Measurements from ENCODE around the gene RNASEH2B.

Gene RNASEH2B

DNA sequence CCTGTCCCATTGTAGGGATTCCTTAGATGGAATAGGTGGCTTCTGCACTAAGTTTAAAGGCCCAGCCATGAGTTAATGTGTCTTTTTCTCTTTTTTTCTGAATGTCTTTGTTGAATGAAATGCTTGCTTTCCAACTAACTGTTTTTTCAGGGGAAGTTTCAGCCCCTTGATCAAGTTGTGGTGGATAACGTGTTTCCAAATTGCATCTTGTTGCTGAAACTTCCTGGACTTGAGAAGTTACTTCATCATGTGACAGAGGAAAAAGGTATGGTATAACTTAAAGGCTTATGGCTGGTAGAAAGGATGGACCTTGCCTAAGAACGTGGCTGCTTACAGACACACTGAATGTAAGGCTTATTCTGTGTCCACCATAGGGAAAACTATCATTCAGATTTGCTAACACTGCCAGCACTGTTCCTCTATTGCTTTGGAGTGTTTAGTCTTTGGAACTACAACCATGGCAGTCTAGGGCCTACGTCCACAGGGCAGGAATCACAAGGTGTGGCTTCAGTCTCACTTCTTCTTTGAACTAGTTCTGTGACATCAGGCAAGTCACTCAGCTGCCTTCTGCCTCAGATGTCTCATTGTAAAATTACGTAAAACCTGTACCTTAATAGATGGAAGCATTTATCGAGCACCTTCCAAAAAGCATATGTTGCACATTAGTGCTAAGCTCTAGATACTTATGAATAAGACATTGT, 25.3 kb downstream of the RNASEH2B start:
- no peak for DNase-seq

- no peak for DNase-seq
Measured at GRCh38 chr13:50936679-50937078, 27.1 kb downstream of the RNASEH2B start.

GRCh38 chr13:50940509-50940908, 30.9 kb downstream of the RNASEH2B start:
- DNase-seq = no peak

DNA sequence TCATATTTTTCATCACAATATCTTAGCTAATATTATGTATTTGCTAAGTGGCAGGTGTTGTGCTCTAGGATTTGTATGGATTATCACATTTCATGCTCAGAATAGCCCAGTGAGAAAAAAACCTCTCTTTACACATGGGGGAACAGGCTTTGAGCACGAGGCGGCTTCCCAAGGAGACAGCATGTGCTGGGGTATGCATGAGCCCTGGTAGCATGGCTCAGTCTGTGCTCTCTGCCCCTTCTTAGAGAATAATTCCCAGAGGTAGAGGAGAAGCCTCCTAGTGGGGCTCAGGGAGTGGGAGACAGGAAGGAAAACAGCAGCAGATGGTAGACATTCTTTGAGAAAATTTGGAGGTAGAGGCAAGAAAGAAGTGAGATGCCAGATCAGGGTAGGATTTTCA, 31.6 kb downstream of the RNASEH2B start:
- DNase-seq = no peak

DNA sequence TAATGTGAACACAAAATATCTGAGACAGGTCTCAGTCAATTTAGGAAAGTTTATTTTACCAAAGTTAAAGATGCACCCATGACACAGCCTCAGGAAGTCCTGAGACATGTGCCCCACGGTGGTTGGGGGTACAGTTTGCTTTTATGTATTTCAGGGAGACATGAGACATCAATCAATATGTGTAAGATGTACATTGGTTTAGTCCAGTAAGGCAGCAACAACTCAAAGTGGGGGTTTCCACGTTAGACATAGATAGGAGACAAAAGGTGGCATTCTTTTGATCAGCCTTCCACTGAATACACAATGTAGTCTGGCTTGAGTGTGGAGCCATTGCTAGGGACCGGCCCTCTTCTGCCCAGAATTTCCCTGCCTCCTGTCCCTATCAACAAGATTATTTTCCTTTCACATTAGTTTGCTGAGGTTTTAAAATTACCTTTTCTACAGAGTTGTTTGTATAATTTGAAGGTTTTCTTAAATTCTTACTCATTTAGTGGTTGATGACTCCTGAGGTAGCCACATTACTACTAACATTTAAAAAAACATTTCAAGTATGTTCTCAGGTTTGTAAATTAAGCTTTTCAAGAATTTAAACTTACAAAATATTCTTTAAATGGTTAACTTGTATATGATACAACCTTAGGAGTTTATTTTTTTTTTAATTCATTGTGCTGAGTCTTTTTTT, 33.2 kb downstream of the RNASEH2B start:
- no peak for DNase-seq

DNA sequence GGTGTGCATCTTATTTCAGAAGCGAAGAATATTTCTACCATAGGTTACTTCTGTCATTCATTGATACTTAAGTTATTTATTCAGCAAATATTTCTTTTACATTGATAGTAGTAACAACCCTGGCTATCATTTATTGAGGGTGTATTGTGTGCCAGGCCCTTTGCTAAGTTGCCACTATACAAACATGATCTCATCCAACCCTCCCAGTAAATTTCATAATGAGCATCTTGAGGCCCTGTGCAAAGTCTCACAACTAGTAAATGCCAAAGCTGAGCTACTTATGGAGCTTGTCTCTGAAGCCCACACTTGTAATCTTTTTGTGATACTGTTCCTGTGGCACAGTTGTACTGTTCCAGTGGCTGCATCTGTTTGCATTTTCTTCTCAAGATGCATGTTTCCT, 36.1 kb downstream of the RNASEH2B start:
- no peak for DNase-seq

DNA sequence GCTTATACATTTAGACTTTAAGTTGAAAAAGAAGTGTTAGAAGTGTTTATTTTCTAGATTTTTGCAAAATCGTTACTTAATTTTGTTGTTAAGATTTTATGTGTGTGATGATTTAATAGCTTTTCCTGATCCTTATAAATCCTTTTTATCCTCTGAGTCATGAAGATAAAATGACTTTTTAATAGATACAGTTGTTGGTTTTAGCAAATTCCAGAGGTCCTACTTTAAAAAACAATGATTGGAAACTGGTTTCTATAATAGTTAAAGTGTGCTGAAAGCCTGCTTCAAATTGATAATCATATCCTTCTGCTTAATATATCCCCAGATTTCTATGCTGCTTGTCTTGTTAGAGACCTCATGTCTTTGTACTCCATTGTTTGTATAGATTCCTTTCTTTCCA, 39.0 kb downstream of the RNASEH2B start:
- DNase-seq = no peak

- DNase-seq = no peak
Measured at GRCh38 chr13:50950849-50951248, 41.3 kb downstream of the RNASEH2B start.

DNA sequence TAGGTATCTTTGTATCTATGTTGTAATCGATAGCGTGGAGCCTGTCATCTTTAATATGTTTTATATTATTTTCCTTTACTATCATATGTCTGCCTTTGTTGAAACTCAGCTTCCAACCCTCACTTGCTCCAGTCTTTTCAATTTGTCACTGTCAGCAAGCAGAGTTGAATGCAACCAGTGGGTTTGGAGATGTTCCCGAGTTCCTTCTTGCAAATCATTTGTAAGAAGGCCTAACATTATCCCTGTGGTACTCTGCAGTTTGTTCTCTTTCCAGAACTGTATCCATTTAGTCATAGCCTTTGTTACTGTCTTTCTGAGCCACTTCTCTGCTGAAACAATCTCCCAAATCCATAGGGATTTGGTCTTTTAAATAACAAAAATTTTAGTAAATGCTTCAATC, 41.8 kb downstream of the RNASEH2B start:
- DNase-seq = no peak

- DNase-seq = peak in 2 of 56 donors; percentile 2 to 3
Measured at GRCh38 chr13:50955241-50955640, 45.6 kb downstream of the RNASEH2B start.

- DNase-seq = no peak
Measured at GRCh38 chr13:50955798-50956197, 46.2 kb downstream of the RNASEH2B start.

DNA sequence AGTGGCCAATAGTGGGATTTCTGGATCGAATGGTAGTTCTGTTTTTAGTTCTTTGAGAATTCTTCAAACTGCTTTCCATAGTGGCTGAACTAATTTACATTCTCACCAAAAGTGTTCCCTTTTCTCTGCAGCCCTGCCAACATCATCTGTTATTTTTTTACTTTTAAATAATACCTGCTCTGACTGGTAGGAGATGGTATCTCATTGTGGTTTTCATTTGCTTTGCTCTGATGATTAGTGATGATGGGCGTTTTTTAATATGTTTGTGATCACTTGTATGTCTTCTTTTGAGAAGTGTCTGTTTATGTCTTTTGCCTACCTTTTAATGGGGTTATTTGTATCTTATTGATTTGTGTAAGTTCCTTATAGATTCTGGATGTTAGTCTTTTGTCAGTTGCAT, 48.0 kb downstream of the RNASEH2B start:
- DNase-seq = no peak

GRCh38 chr13:50969691-50970090, 60.1 kb downstream of the RNASEH2B start:
- DNase-seq = no peak

GRCh38 chr13:50970956-50971355, 61.4 kb downstream of the RNASEH2B start:
- DNase-seq = no peak

DNA sequence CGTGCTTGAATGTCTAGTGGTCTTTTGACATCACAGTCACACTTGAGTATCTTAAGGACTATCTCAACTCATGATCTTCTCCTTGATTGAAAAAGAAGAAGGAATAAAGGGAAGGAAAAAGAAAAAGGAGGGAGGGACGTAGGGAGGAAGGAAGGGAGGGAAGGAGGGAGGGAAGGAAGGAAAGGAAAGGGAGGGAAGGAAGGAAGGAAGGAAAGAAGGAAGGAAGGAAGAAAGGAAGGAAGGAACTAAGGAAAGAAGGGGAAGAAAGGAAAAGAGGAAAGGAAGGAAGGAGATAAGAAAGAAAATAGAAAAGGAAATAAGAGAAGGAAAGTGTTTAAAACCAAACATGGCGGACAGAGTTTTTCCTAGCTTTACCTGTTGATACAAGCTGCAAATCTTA, 64.7 kb downstream of the RNASEH2B start:
- DNase-seq = no peak

- DNase-seq = no peak
Measured at GRCh38 chr13:50979187-50979586, 69.6 kb downstream of the RNASEH2B start.

DNA sequence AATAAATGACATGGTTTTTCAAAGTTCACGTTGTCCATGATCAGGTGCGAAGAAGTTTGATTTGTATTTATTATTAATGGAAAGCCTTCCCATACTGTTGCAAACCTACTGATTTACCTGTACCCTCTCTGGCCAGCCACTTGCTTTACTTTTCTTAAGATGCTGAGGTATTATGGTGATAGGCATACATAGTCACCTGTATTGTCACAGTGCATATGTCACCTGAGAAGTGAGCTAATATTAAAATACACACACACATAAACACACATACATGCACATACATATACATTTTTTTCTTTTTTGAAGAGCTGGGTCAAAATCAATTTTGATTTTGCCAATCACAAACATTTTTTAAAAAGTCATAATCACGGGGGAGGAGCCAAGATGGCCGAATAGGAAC, 72.1 kb downstream of the RNASEH2B start:
- no peak for DNase-seq

- DNase-seq = peak in 3 of 56 donors; percentile 6 to 20 (median 10)
Measured at GRCh38 chr13:50989476-50989875, 79.9 kb downstream of the RNASEH2B start.

- no peak for DNase-seq
Measured at GRCh38 chr13:50990065-50990817, 80.7 kb downstream of the RNASEH2B start.

- DNase-seq = peak in 30 of 56 donors; percentile 7 to 60 (median 23)
Measured at GRCh38 chr13:50990818-50991506, 81.4 kb downstream of the RNASEH2B start.

- no peak for DNase-seq
Measured at GRCh38 chr13:50991579-50992521, 82.3 kb downstream of the RNASEH2B start.

Measured in nucleus accumbens (tissue), 56 donors.